WTC11 (cell line): ENCODE measurements around the gene PPM1M. TPM values are rescaled to one million over a fixed set of nuclear protein-coding genes. Genes with fewer than 3 reads are reported as not detected.

Experiments
- ATAC-seq: fragments of 200-7000 bp; cut with Tn5 transposase; 2 replicates; pipeline ENCODE4 v1.10.0; 2021; ENCODE audit warnings: mild to moderate bottlenecking, moderate library complexity
- CTCF ChIA-PET: fragments of 300-600 bp; sonication (Branson Sonifier 250); formaldehyde crosslinking; loops from one replicate; lab custom pipeline; 2021; ENCODE audit warnings: antibody characterized with exemption; lab: Charles Lee
- POLR2A ChIA-PET: fragments of 350-600 bp; sonication (Branson Sonifier 250); formaldehyde crosslinking; loops from one replicate; lab custom pipeline; 2021; ENCODE audit warnings: antibody characterized with exemption; lab: Charles Lee
- DNase-seq: peaks from one replicate; pipeline ENCODE4 v3.0.0; 2021; ENCODE audit warnings: low spot score
- H3K27ac Mint-ChIP-seq: 2 replicates; pipeline ENCODE4 v1.8.0; 2021; ENCODE audit warnings: mixed read lengths
- H3K27me3 Mint-ChIP-seq: 2 replicates; pipeline ENCODE4 v1.8.0; 2021; ENCODE audit warnings: low read depth, mild to moderate bottlenecking, moderate library complexity, mixed read lengths
- H3K36me3 Mint-ChIP-seq: 2 replicates; pipeline ENCODE4 v1.8.0; 2021; ENCODE audit warnings: mixed read lengths
- H3K4me1 Mint-ChIP-seq: 2 replicates; pipeline ENCODE4 v1.8.0; 2022; ENCODE audit warnings: mixed read lengths
- H3K4me3 Mint-ChIP-seq: 2 replicates; pipeline ENCODE4 v1.8.0; 2021; ENCODE audit warnings: mild to moderate bottlenecking, moderate library complexity, mixed read lengths
- H3K9me3 Mint-ChIP-seq: 2 replicates; pipeline ENCODE4 v1.8.0; 2021; ENCODE audit warnings: mixed read lengths
- ESRRA ChIP-seq: sonication (generic); formaldehyde crosslinking; IDR thresholded peaks from 2 replicates; pipeline ENCODE4 v1.8.1; 2022; ENCODE audit warnings: mild to moderate bottlenecking, missing genetic modification reagents, borderline replicate concordance
- FOXP1 ChIP-seq: sonication (generic); formaldehyde crosslinking; IDR thresholded peaks from 2 replicates; pipeline ENCODE4 v1.8.0; 2022; ENCODE audit warnings: missing genetic modification reagents, mild to moderate bottlenecking, moderate library complexity, borderline replicate concordance
- KAT7 ChIP-seq: sonication (generic); formaldehyde crosslinking; IDR thresholded peaks from 2 replicates; pipeline ENCODE4 v1.8.1; 2023; ENCODE audit warnings: missing genetic modification reagents, mild to moderate bottlenecking, borderline replicate concordance
- MYBL2 ChIP-seq: sonication (generic); formaldehyde crosslinking; IDR thresholded peaks from 2 replicates; pipeline ENCODE4 v1.8.1; 2023; ENCODE audit warnings: mild to moderate bottlenecking, moderate library complexity, missing genetic modification reagents
- NR3C1 ChIP-seq: sonication (generic); formaldehyde crosslinking; conservative IDR thresholded peaks from 2 replicates; pipeline ENCODE4 v1.8.1; 2023; ENCODE audit warnings: low read depth, mild to moderate bottlenecking, missing genetic modification reagents
- OVOL2 ChIP-seq: fragments of 250-450 bp; sonication (Bioruptor Pico); IDR thresholded peaks from 2 replicates; pipeline ENCODE4 v1.9.0; 2021; ENCODE audit warnings: mild to moderate bottlenecking, borderline replicate concordance
- SP1 ChIP-seq: sonication (generic); formaldehyde crosslinking; conservative IDR thresholded peaks from 2 replicates; pipeline ENCODE4 v1.8.1; 2022; ENCODE audit warnings: missing genetic modification reagents
- ZNF219 ChIP-seq: sonication (generic); formaldehyde crosslinking; IDR thresholded peaks from 2 replicates; pipeline ENCODE4 v1.8.0; 2023; ENCODE audit warnings: missing genetic modification reagents, mild to moderate bottlenecking, borderline replicate concordance
- total RNA-seq: library from RNA; stranded (reverse); gene quantifications from 3 replicates; pipeline ENCODE4 v1.2.3, GENCODE V29; 2021
- TF ChIP-seq, protein P1 (sequence below): sonication (generic); formaldehyde crosslinking; IDR thresholded peaks from 2 replicates; pipeline ENCODE4 v1.8.1; 2022; ENCODE audit warnings: low read depth, missing genetic modification reagents, borderline replicate concordance
- TF ChIP-seq, protein P2 (sequence below): sonication (generic); formaldehyde crosslinking; conservative IDR thresholded peaks from 2 replicates; pipeline ENCODE4 v1.8.1; 2022; ENCODE audit warnings: mild to moderate bottlenecking, missing genetic modification reagents
- TF ChIP-seq, protein P3 (sequence below): sonication (generic); formaldehyde crosslinking; IDR thresholded peaks from 2 replicates; pipeline ENCODE4 v1.8.0; 2022; ENCODE audit warnings: mild to moderate bottlenecking, missing genetic modification reagents
- TF ChIP-seq, protein P4 (sequence below): sonication (generic); formaldehyde crosslinking; IDR thresholded peaks from 2 replicates; pipeline ENCODE4 v1.8.0; 2022; ENCODE audit warnings: mild to moderate bottlenecking, missing genetic modification reagents
- TF ChIP-seq, protein P5 (sequence below): fragments of 250-450 bp; sonication (Bioruptor Pico); IDR thresholded peaks from 2 replicates; pipeline ENCODE4 v1.9.0; 2021; ENCODE audit warnings: mild to moderate bottlenecking, borderline replicate concordance
- TF ChIP-seq, protein P6 (sequence below): sonication (generic); formaldehyde crosslinking; IDR thresholded peaks from 2 replicates; pipeline ENCODE4 v1.8.0; 2022; ENCODE audit warnings: missing genetic modification reagents

Gene PPM1M
- total RNA-seq, 1 experiment from 2014 or later, result 7.0 TPM

DNA sequence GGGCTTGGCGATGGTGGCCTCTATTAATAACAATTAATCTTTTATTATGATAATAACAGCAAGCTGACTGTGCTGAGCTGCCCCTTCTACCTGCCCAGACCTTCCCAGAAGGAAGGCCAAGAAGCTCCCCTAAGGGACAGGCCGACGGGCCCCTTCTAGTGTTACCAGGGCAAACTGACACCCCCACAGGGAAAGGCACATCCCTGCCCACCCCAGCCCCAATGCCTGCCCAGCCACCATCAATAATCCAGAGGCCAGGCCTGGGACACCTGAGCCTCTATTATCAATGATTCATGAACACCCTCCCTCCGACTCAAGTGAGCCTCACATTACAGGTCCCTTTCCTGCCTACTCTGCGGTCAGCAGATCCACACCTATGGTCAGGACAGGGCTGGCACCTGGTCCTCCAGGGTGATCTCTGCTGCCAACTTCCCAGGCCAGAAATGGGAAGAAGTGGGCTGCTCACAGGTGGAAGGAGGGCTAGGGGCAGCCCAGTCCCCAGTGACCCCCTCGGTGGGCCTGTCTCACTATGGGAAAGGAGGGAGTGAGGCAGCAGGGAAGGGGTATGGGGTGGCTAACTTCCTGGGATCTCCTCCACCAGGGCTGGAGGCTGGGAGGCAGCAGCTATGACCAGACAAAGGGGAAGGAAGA is 8.4 kb upstream of the PPM1M start (continued):
- TF ChIP-seq, protein P1, sequence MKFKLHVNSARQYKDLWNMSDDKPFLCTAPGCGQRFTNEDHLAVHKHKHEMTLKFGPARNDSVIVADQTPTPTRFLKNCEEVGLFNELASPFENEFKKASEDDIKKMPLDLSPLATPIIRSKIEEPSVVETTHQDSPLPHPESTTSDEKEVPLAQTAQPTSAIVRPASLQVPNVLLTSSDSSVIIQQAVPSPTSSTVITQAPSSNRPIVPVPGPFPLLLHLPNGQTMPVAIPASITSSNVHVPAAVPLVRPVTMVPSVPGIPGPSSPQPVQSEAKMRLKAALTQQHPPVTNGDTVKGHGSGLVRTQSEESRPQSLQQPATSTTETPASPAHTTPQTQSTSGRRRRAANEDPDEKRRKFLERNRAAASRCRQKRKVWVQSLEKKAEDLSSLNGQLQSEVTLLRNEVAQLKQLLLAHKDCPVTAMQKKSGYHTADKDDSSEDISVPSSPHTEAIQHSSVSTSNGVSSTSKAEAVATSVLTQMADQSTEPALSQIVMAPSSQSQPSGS (CRISPR knock-in tag), result no peak
- TF ChIP-seq, protein P2, sequence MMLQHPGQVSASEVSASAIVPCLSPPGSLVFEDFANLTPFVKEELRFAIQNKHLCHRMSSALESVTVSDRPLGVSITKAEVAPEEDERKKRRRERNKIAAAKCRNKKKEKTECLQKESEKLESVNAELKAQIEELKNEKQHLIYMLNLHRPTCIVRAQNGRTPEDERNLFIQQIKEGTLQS (CRISPR knock-in tag), result no peak

DNA sequence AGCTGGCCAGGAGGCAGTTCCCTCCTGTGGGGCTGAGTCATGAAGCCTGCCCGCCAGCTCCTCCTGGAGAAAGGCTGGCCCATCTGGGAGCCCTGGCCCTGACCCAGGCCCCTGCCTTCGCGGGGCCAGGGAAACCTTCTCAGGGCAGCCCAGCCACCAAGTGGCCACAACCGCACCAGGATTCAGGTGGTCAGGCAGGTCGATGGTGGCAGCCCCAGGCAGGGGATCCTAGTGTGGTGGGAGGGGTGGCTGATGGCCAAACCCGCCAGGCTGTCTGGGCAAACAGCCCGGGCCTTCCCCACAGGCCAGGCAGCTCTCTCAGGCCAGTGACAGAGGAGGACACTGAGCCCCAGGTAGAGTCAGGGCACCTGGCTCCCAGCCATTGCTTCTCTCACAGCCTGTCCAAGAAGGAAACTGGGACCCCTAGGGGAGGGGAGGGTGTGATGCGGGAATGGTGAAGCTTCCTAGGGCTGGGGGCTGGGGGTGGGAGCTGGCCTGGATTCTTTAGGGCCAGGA is 7.8 kb upstream of the PPM1M start:
- peaks cover 4% of the 10 kb centered on the region; the same call in 1 of the 2 replicates for H3K27me3 Mint-ChIP-seq
- H3K36me3 Mint-ChIP-seq, result no peaks in the 10 kb centered on the region
- peak; percentile 35 for ATAC-seq
- TF ChIP-seq MYBL2 (no peak), SP1 (no peak), ZNF219 (no peak), FOXP1 (peak; percentile 54; the same call in 1 of the 2 replicates), ESRRA (CRISPR knock-in tag) (0 out of 2 replicates have a peak, but pooled peaks have one; percentile 19), NR3C1 (CRISPR knock-in tag) (no peak), OVOL2 (CRISPR knock-in tag) (no peak)
- TF ChIP-seq, protein P3, sequence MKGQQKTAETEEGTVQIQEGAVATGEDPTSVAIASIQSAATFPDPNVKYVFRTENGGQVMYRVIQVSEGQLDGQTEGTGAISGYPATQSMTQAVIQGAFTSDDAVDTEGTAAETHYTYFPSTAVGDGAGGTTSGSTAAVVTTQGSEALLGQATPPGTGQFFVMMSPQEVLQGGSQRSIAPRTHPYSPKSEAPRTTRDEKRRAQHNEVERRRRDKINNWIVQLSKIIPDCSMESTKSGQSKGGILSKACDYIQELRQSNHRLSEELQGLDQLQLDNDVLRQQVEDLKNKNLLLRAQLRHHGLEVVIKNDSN, result peak; percentile 40; the same call in 1 of the 2 replicates
- TF ChIP-seq, protein P4, sequence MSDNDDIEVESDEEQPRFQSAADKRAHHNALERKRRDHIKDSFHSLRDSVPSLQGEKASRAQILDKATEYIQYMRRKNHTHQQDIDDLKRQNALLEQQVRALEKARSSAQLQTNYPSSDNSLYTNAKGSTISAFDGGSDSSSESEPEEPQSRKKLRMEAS (CRISPR knock-in tag), result no peak
- POLR2A ChIA-PET, result interaction anchor here (0.6 to 2.8 kb wide), 5 partner anchors 15 to 179 kb away, joined by 3 to 19 read pairs (median 3); partner anchors contain the start of genes GLYCTK and WDR82
- peak overlapping the region; percentile 72; the same call in 1 of the 2 replicates for H3K27ac Mint-ChIP-seq
- H3K9me3 Mint-ChIP-seq, result no peaks in the 10 kb centered on the region
- H3K4me1 Mint-ChIP-seq, result peaks cover 43% of the 10 kb centered on the region
- no peak for DNase-seq
- CTCF ChIA-PET, result interaction anchor here (0.8 to 9.1 kb wide), 15 partner anchors 8 to 210 kb away, joined by 3 to 222 read pairs (median 5); partner anchors contain the start of genes DUSP7, POC1A, PPM1M and TLR9
- H3K4me3 Mint-ChIP-seq, result peak overlapping the region; percentile 95

DNA sequence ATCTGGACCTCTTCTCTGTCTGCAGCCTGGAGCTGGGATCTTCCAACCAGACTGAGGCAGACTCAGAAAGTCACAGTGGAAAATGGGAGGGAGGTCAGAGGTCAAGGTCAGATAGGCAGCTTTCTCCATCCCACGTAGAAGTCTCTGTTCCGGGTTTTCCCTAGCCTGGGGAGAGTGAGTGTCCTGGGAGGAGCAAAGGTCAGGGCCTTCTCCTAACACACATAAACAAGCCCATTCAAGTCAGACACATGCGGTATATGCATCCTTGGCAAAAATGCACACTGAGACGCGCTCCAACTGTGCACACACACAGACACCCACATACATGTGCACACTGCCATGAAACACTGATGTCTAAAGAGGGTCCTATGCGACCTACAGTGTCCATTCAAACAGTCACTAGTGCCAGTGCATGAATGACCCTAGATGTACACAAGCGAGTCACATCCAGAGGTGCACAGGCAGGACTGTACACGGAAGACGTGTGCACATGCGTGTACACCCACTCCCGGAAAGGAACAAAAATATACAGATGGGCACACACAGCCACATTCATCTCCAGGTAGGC is 7.3 kb upstream of the PPM1M start:
- Mint-ChIP-seq H3K36me3 (no peaks in the 10 kb centered on the region), H3K27ac (peak overlapping the region; percentile 89)
- TF ChIP-seq, protein P5, sequence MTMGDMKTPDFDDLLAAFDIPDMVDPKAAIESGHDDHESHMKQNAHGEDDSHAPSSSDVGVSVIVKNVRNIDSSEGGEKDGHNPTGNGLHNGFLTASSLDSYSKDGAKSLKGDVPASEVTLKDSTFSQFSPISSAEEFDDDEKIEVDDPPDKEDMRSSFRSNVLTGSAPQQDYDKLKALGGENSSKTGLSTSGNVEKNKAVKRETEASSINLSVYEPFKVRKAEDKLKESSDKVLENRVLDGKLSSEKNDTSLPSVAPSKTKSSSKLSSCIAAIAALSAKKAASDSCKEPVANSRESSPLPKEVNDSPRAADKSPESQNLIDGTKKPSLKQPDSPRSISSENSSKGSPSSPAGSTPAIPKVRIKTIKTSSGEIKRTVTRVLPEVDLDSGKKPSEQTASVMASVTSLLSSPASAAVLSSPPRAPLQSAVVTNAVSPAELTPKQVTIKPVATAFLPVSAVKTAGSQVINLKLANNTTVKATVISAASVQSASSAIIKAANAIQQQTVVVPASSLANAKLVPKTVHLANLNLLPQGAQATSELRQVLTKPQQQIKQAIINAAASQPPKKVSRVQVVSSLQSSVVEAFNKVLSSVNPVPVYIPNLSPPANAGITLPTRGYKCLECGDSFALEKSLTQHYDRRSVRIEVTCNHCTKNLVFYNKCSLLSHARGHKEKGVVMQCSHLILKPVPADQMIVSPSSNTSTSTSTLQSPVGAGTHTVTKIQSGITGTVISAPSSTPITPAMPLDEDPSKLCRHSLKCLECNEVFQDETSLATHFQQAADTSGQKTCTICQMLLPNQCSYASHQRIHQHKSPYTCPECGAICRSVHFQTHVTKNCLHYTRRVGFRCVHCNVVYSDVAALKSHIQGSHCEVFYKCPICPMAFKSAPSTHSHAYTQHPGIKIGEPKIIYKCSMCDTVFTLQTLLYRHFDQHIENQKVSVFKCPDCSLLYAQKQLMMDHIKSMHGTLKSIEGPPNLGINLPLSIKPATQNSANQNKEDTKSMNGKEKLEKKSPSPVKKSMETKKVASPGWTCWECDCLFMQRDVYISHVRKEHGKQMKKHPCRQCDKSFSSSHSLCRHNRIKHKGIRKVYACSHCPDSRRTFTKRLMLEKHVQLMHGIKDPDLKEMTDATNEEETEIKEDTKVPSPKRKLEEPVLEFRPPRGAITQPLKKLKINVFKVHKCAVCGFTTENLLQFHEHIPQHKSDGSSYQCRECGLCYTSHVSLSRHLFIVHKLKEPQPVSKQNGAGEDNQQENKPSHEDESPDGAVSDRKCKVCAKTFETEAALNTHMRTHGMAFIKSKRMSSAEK, result no peak
- TF ChIP-seq, protein P6, sequence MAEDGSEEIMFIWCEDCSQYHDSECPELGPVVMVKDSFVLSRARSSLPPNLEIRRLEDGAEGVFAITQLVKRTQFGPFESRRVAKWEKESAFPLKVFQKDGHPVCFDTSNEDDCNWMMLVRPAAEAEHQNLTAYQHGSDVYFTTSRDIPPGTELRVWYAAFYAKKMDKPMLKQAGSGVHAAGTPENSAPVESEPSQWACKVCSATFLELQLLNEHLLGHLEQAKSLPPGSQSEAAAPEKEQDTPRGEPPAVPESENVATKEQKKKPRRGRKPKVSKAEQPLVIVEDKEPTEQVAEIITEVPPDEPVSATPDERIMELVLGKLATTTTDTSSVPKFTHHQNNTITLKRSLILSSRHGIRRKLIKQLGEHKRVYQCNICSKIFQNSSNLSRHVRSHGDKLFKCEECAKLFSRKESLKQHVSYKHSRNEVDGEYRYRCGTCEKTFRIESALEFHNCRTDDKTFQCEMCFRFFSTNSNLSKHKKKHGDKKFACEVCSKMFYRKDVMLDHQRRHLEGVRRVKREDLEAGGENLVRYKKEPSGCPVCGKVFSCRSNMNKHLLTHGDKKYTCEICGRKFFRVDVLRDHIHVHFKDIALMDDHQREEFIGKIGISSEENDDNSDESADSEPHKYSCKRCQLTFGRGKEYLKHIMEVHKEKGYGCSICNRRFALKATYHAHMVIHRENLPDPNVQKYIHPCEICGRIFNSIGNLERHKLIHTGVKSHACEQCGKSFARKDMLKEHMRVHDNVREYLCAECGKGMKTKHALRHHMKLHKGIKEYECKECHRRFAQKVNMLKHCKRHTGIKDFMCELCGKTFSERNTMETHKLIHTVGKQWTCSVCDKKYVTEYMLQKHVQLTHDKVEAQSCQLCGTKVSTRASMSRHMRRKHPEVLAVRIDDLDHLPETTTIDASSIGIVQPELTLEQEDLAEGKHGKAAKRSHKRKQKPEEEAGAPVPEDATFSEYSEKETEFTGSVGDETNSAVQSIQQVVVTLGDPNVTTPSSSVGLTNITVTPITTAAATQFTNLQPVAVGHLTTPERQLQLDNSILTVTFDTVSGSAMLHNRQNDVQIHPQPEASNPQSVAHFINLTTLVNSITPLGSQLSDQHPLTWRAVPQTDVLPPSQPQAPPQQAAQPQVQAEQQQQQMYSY (CRISPR knock-in tag), result peak; percentile 98
- TF ChIP-seq KAT7, result no peak
- TF ChIP-seq, all 79 proteins: peak for 1
- ChIA-PET POLR2A (interaction anchor here (0.6 to 2.8 kb wide), 8 partner anchors 10 to 477 kb away, joined by 3 to 19 read pairs (median 3); partner anchors contain the start of genes GLYCTK, RPL29 and WDR82), CTCF (interaction anchor here (0.6 to 9.1 kb wide), 17 partner anchors 8 to 265 kb away, joined by 3 to 222 read pairs (median 5); partner anchors contain the start of genes ABHD14B, DUSP7, POC1A and TLR9)
- Mint-ChIP-seq H3K27me3 (peaks cover 8% of the 10 kb centered on the region), H3K4me1 (peaks cover 43% of the 10 kb centered on the region), H3K9me3 (no peaks in the 10 kb centered on the region), H3K4me3 (peak overlapping the region; percentile 95)
- DNase-seq (no peak), ATAC-seq (peak; percentile 7)
